ENCODE data around the gene ZNF48. TPM values are rescaled to one million over a fixed set of nuclear protein-coding genes. Genes with fewer than 3 reads are reported as not detected.
A peak's percentile ranks its signal among the peaks of the same experiment; 100 is the strongest.

The ZNF48 gene
- total RNA-seq, 2 experiments from 2014 or later = 5.3 to 6.0 TPM

DNA sequence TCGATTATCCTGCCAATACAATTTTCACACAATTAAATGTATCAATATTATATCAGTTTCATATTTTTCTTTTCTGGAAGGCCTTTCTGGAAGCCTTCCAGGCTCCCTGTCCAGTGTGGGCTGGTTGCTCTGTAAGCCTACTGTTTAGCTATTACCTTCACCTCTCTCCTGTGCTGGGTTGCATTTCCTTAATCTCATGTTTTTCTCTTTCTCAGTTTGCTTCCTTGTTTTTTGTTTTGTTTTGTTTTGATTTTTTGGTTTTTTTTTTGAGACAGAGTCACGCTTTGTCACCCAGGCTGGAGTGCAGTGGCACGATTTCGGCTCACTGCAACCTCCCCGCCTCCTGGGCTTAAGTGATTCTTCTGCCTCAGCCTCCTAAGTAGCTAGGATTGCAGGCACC, 43.6 kb downstream of the ZNF48 start:
- peaks cover 30% of the 10 kb centered on the region for H3K4me1 Mint-ChIP-seq (ENCODE audit: low read depth)
- peaks cover 4% of the 10 kb centered on the region for H3K9me3 Mint-ChIP-seq
- H3K36me3 Mint-ChIP-seq (ENCODE audit: low read depth) = peaks cover 14% of the 10 kb centered on the region
- H3K27ac Mint-ChIP-seq = no peak overlapping the region
- CTCF ChIA-PET = interaction anchor here (0.6 to 1.8 kb wide), 4 partner anchors 11 to 176 kb away, joined by 3 to 11 read pairs (median 6); no protein-coding TSS in a partner anchor
- intact Hi-C loops (cut with micrococcal nuclease) = no loop called here
- H3K27me3 Mint-ChIP-seq (ENCODE audit: low read depth) = no peaks in the 10 kb centered on the region
- no peak overlapping the region for H3K4me3 Mint-ChIP-seq
- DNase-seq = no peak

DNA sequence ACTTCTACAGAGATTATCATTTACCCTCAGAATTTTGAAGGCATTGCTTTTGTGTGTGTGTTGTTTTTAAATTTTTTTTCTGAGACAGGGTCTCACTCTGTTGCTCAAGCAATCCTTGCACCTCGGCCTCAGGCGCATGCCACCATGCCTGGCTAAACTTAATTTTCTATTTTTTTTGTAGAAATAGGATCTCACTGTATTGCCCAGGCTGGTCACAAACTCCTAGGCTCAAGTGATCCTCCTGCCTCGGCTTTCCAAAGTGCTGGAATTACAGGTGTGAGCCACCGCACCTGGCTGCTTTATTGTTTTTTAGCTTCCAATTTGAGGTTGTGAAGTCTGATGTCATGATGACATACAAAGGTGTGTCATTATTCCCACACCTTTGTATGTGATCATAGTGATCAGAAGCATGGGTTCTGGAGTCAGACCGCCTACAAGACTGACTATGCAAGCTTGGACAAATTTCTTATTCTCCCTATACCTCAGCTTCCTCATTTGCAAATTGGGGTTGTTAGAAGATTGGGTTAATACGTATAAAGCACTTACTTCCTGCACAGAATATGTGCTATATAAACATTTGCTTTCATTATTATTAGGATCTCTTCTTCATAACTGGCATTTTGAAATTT, 44.6 kb downstream of the ZNF48 start:
- Mint-ChIP-seq H3K9me3 (peaks cover 7% of the 10 kb centered on the region), H3K36me3 (ENCODE audit: low read depth) (peaks cover 23% of the 10 kb centered on the region), H3K4me1 (ENCODE audit: low read depth) (peaks cover 30% of the 10 kb centered on the region), H3K27ac (no peak overlapping the region), H3K27me3 (ENCODE audit: low read depth) (no peaks in the 10 kb centered on the region), H3K4me3 (no peak overlapping the region)
- intact Hi-C loops (cut with micrococcal nuclease) = no loop called here
- no peak for DNase-seq
- CTCF ChIA-PET = interaction anchor here (0.8 to 1.8 kb wide), 2 partner anchors 9 to 175 kb away, joined by 3 to 6 read pairs; no protein-coding TSS in a partner anchor

DNA sequence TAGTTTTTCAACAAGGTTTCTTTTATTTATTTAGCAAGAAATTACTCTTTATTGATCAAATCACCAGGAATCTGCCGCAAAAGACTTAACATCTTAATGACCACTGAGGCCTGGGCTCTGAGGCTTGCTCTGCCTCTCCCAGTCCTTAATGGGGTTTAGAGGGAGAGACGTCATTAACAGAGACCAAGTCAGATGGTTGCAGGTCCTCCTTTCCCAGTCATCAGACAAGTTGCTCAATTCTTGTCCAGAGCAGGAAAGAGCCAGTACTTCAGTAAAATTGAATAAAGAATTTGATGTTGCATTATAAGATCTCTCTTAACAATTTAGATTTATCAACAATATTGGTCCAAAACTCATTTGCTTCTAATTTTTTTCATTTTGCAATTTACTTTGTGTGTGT, 48.4 kb downstream of the ZNF48 start:
- DNase-seq = no peak
- peaks cover 31% of the 10 kb centered on the region for H3K36me3 Mint-ChIP-seq (ENCODE audit: low read depth)
- H3K27me3 Mint-ChIP-seq (ENCODE audit: low read depth) = no peaks in the 10 kb centered on the region
- peaks cover 12% of the 10 kb centered on the region for H3K9me3 Mint-ChIP-seq
- CTCF ChIA-PET = interaction anchor here (1.8 to 4.4 kb wide), 2 partner anchors 13 to 185 kb away, joined by 4 to 23 read pairs; partner anchors contain the start of gene DCTPP1
- peaks cover 32% of the 10 kb centered on the region for H3K4me1 Mint-ChIP-seq (ENCODE audit: low read depth)
- intact Hi-C loops (cut with micrococcal nuclease) = no loop called here
- H3K4me3 Mint-ChIP-seq = peak overlapping the region; percentile 42
- H3K27ac Mint-ChIP-seq = no peak overlapping the region

DNA sequence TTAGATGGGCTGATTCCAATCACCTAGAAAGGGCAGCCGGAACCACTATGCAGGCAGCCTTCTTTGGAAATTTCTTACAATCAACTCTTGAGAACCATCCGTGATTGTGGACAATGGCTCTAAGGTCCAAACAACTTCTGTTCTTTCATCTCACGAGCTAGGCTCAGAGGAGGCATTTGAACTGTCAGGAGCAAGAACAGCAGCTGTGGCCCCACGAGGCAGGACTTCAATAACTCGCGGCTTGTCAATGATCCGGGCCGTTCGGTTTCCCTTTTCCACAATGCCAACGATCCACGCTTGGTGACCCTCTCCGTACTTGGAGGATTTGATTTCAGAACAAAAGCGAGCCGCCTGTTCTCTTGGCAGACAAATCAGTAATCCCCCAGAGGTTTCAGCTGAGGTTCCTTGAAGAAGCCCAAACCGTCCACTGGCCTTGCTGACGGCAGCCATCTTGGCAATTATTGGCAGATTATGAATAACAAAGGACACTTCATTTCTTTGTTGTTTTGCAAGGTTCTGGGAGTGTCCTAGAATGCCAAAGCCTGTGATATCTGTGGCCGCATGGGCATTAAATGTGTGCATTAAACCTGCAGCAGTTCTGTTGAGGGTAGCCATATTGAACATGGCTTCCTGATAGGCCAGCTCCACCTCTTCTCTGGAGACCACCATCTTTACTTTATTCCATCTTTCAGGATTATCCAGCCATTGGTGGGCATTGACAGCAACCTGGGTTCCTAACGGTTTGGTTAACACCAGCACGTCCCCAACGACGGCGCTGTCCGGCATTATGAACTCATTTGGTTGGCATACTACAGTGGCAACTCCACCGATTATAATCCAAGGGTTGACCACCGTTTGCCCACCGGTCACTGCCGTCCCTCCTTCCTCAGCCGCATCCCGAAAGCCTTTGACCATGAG, 49.3 kb downstream of the ZNF48 start:
- Mint-ChIP-seq H3K4me3 (peak overlapping the region; percentile 87), H3K27ac (peak overlapping the region; percentile 63), H3K27me3 (ENCODE audit: low read depth) (no peaks in the 10 kb centered on the region), H3K4me1 (ENCODE audit: low read depth) (peaks cover 33% of the 10 kb centered on the region), H3K36me3 (ENCODE audit: low read depth) (peaks cover 31% of the 10 kb centered on the region), H3K9me3 (peaks cover 12% of the 10 kb centered on the region)
- intact Hi-C loops (cut with micrococcal nuclease) = loop anchor here (1.0 kb wide), 6 partner anchors 14 to 379 kb away; partner anchors contain the start of genes ALDOA and DCTPP1
- CTCF ChIA-PET = interaction anchor here (0.6 to 4.4 kb wide), 5 partner anchors 12 to 184 kb away, joined by 3 to 23 read pairs (median 4); partner anchors contain the start of gene DCTPP1
- no peak for DNase-seq

DNA sequence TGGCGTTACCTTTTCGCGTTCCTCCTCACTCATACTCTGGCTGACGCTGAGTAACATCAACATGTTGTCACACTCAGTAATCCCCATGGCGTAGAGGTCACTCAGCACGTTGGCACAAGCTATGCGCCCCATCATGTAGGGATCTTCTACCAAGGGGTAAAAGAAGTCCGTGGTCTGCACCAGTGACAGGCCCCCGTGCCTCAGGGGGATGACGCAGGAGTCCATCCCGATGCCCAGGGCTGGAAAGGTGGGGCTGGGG, 49.9 kb downstream of the ZNF48 start:
- no peaks in the 10 kb centered on the region for H3K27me3 Mint-ChIP-seq (ENCODE audit: low read depth)
- H3K27ac Mint-ChIP-seq = peak overlapping the region; percentile 63
- intact Hi-C loops (cut with micrococcal nuclease) = loop anchor here (1.0 kb wide), 6 partner anchors 15 to 380 kb away; partner anchors contain the start of genes ALDOA and DCTPP1
- H3K4me1 Mint-ChIP-seq (ENCODE audit: low read depth) = peaks cover 36% of the 10 kb centered on the region
- H3K9me3 Mint-ChIP-seq = peaks cover 12% of the 10 kb centered on the region
- CTCF ChIA-PET = interaction anchor here (0.6 to 4.4 kb wide), 5 partner anchors 11 to 184 kb away, joined by 3 to 23 read pairs (median 4); partner anchors contain the start of gene DCTPP1
- DNase-seq = no peak
- H3K4me3 Mint-ChIP-seq = peak overlapping the region; percentile 87
- peaks cover 31% of the 10 kb centered on the region for H3K36me3 Mint-ChIP-seq (ENCODE audit: low read depth)

DNA sequence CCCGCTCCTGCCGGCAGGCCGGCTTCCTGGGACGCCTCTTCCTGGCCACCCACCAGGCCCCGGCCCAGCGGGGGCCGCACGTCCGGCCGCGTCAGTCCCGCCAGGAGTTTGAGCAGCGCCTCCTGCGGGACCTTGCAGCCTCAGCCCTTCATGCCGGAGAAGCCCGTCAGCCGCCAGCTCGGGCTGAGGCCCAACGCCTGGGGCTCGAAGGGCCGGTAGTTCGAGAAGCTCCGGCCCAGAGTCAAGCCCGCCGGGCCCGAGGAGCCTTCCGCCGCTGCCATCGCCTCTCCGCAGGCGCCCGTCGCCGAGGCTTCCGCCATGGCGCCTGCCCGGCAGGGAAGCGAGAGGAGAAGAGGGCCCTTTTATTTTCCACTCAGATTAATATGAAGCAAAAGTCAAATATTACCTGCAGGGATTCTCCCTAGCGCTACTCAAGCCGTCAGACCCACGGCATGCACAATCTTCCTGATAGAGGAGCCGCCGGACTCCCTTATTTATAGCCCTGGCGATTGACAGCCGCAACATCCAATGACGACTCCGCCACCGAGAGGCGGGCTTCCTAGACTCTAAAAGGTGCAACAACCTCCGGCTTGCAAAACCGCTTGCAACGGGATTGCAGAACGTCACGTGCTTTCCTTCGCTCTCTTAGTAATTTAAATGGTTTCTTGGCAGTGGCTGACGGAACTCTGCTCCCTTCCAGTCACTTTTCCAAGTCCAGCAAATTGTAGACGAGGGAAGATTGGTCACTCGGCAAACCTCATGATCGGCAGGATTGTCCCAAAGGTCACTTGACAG, 50.4 kb downstream of the ZNF48 start, which contains the start of gene SEPHS2:
SEPHS2 (minus strand) TSS at position 467 of the 795 bp plus-strand sequence; CDS start at position 320, 147 bp downstream.
- H3K27me3 Mint-ChIP-seq (ENCODE audit: low read depth) = no peaks in the 10 kb centered on the region
- H3K4me1 Mint-ChIP-seq (ENCODE audit: low read depth) = peaks cover 39% of the 10 kb centered on the region
- peak within 1 kb of the TSS; percentile 87 for H3K4me3 Mint-ChIP-seq
- peaks cover 31% of the 10 kb centered on the region for H3K36me3 Mint-ChIP-seq (ENCODE audit: low read depth)
- H3K9me3 Mint-ChIP-seq = peaks cover 12% of the 10 kb centered on the region
- peak; percentile 100 for DNase-seq
- intact Hi-C loops (cut with micrococcal nuclease) = loop anchor here (1.0 kb wide), 6 partner anchors 15 to 380 kb away; partner anchors contain the start of genes ALDOA and DCTPP1
- CTCF ChIA-PET = interaction anchor here (0.7 to 1.6 kb wide), 5 partner anchors 11 to 182 kb away, joined by 3 to 4 read pairs (median 3); no protein-coding TSS in a partner anchor
- peak within 1 kb of the TSS; percentile 93 for H3K27ac Mint-ChIP-seq

DNA sequence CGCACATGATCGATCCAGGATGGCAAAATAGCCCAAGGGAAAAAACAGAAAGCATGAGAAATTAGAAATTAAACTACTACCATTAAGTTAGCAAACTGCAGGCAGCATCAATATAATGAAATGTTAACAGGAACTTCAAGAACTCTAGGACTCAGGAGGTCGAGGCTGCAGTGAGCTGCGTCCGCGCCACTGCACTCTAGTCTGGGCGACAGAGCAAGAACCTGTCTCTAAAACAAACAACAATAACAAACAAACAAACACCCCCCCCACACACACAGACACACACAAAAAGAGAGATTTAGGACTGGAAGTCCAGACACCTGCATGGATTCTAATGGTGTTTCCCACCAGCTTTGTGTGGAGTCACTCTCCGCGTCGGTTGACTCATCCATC, 51.0 kb downstream of the ZNF48 start:
- Mint-ChIP-seq H3K27me3 (ENCODE audit: low read depth) (no peaks in the 10 kb centered on the region), H3K27ac (peak overlapping the region; percentile 93), H3K4me1 (ENCODE audit: low read depth) (peaks cover 43% of the 10 kb centered on the region), H3K4me3 (peak overlapping the region; percentile 87), H3K36me3 (ENCODE audit: low read depth) (peaks cover 31% of the 10 kb centered on the region), H3K9me3 (peaks cover 12% of the 10 kb centered on the region)
- no peak for DNase-seq
- CTCF ChIA-PET = interaction anchor here (0.7 to 1.4 kb wide), 4 partner anchors 30 to 181 kb away, joined by 3 to 4 read pairs (median 3); no protein-coding TSS in a partner anchor
- intact Hi-C loops (cut with micrococcal nuclease) = no loop called here

DNA sequence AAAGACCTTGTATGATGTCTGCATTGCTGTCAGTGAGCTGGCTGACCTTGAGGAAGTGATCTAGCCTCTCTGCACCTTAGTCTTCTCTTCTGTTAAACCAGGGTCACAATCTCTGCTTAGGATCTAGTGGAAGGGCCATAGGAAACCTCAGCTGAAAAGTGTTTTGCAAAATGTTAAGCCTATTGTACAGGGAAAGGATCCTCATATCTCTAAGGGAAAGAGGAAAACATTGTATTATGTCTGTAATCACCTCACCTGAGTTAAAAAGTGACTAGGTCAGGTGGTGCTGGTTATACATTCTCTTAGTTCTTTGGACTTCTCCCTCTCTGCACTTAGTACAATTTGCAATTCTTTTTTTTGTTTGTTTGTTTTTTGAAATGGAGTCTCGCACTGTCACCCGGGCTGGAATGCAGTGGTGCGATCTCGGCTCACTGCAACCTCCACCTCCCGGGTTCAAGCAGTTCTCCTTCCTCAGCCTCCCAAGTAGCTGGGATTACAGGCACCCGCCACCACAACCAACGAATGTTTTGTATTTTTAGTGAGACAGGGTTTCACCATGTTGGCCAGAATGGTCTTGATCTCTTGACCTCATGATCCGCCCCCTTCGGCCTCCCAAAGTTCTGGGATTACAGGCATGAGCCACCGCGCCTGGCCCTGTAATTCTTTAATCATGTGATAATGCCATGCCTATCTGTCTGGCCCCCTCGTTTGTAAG, 52.4 kb downstream of the ZNF48 start:
- no peaks in the 10 kb centered on the region for H3K27me3 Mint-ChIP-seq (ENCODE audit: low read depth)
- no peak overlapping the region for H3K27ac Mint-ChIP-seq
- intact Hi-C loops (cut with micrococcal nuclease) = no loop called here
- H3K36me3 Mint-ChIP-seq (ENCODE audit: low read depth) = peaks cover 28% of the 10 kb centered on the region
- DNase-seq = no peak
- peaks cover 49% of the 10 kb centered on the region for H3K4me1 Mint-ChIP-seq (ENCODE audit: low read depth)
- H3K4me3 Mint-ChIP-seq = no peak overlapping the region
- CTCF ChIA-PET = interaction anchor here (0.6 to 5.3 kb wide), 9 partner anchors 18 to 246 kb away, joined by 3 to 51 read pairs (median 6); partner anchors contain the start of genes DCTPP1, ITGAL and ZNF747
- H3K9me3 Mint-ChIP-seq = peaks cover 12% of the 10 kb centered on the region

DNA sequence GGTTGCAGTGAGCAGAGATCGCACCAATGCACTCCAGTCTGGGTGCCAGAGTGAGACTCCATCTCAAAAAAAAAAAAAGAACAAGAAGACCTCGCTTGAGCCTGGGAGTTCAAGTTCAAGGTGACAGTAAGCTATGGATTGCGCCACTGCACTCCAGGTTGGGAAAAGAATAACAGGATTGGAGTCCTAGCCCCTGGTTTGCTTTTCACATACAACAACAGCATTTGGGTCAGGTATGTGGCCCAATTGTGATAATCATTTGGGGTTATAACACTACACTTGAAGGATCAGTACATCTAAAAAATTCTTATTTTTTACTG, 53.9 kb downstream of the ZNF48 start:
- CTCF ChIA-PET = interaction anchor here (0.6 to 5.3 kb wide), 32 partner anchors 9 to 245 kb away, joined by 3 to 51 read pairs (median 6); partner anchors contain the start of genes DCTPP1, ITGAL, ZNF747 and ZNF764
- Mint-ChIP-seq H3K27ac (no peak overlapping the region), H3K4me1 (ENCODE audit: low read depth) (peaks cover 44% of the 10 kb centered on the region), H3K4me3 (no peak overlapping the region), H3K36me3 (ENCODE audit: low read depth) (peaks cover 15% of the 10 kb centered on the region), H3K9me3 (peaks cover 6% of the 10 kb centered on the region), H3K27me3 (ENCODE audit: low read depth) (no peaks in the 10 kb centered on the region)
- intact Hi-C loops (cut with micrococcal nuclease) = loop anchor here (1.0 kb wide), 2 partner anchors 86 to 149 kb away; no protein-coding TSS in a partner anchor
- no peak for DNase-seq
